ENCODE data around the gene CIAO2A.
"Not testable (repeated sequence)": the region's sequence is repeated elsewhere in the genome, so short reads cannot be mapped to it uniquely, and the experiment has no call there.

The CIAO2A gene

DNA sequence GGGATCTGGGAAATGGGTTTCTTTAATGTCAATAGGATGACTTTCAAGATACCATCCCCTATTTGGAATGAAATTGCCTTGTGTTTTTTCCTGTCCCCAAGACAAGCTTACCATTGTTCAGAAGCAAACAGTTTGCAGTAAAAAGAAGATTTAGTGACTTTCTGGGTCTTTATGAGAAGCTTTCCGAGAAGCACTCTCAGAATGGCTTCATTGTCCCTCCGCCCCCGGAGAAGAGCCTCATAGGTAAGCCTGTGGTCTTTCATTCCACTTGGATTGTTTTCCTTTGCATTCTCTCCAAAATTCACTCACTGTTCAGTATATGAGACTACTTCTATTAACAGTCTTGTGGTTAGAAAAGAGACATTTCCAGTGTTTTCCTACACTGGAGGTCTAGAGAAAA lies 32.3 kb upstream of the CIAO2A start:
- in situ Hi-C loops (cut with HindIII; ENCODE audit: low sequenced_read_pairs): no loop called here
- DNase-seq (ENCODE audit: low read depth): no peak
- TF ChIP-seq, protein P1, sequence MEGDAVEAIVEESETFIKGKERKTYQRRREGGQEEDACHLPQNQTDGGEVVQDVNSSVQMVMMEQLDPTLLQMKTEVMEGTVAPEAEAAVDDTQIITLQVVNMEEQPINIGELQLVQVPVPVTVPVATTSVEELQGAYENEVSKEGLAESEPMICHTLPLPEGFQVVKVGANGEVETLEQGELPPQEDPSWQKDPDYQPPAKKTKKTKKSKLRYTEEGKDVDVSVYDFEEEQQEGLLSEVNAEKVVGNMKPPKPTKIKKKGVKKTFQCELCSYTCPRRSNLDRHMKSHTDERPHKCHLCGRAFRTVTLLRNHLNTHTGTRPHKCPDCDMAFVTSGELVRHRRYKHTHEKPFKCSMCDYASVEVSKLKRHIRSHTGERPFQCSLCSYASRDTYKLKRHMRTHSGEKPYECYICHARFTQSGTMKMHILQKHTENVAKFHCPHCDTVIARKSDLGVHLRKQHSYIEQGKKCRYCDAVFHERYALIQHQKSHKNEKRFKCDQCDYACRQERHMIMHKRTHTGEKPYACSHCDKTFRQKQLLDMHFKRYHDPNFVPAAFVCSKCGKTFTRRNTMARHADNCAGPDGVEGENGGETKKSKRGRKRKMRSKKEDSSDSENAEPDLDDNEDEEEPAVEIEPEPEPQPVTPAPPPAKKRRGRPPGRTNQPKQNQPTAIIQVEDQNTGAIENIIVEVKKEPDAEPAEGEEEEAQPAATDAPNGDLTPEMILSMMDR (IDR thresholded peaks at IDR 0.05; ENCODE audit: low read depth, low read length, missing control alignments): no peak
- H3K4me3 ChIP-seq (ENCODE audit: low read depth, low read length): no peak overlapping the region

- TF ChIP-seq, protein P1 (IDR thresholded peaks at IDR 0.05; ENCODE audit: low read depth, low read length, missing control alignments): no peak
- H3K4me3 ChIP-seq (ENCODE audit: low read depth, low read length): no peak overlapping the region
- in situ Hi-C loops (cut with HindIII; ENCODE audit: low sequenced_read_pairs): no loop called here
- DNase-seq (ENCODE audit: low read depth): no peak
Observed at GRCh38 chr15:64122936-64123351, 29.3 kb upstream of the CIAO2A start.

DNA sequence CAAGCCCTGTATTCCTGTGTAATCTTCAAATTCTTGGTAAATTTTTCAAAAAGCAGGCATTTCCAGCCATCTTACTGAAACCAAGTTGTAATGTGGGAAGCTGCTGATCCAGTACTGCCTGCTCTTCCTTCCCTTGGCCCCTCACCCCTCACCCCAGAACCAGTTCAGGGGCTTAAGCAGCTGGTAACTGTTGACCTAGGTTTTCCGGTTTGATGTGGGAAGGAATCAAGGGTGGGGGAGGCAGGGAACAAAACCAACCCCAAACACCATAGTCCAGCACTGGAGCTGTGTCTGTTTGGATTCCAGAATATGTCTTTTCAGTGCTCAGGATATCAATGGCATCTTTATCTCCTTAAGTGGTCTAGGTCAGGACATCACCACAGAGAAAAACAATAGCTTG lies 28.8 kb upstream of the CIAO2A start:
- no peak overlapping the region for H3K4me3 ChIP-seq (ENCODE audit: low read depth, low read length)
- in situ Hi-C loops (cut with HindIII; ENCODE audit: low sequenced_read_pairs): no loop called here
- no peak for DNase-seq (ENCODE audit: low read depth)
- TF ChIP-seq, protein P1 (IDR thresholded peaks at IDR 0.05; ENCODE audit: low read depth, low read length, missing control alignments): no peak

DNA sequence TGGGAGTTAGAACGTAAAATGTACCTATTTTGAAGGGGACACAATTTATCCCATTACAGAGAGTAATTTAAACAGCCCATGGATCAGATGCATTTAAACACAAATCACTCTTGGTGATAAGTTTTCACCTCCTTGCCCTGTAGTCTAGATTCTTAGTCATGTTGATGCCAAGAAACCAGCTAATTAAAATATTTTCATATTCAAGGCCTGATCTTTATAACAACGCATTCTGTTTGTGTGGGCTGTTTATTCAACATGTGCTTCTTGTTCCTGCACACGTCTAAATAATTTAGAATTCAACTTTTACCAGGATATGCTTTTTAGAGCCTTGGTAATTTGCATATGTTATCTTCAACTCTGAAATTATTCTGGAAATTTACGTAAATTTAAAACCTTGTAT lies 28.0 kb upstream of the CIAO2A start:
- H3K4me3 ChIP-seq (ENCODE audit: low read depth, low read length): no peak overlapping the region
- TF ChIP-seq, protein P1 (IDR thresholded peaks at IDR 0.05; ENCODE audit: low read depth, low read length, missing control alignments): no peak
- no peak for DNase-seq (ENCODE audit: low read depth)
- in situ Hi-C loops (cut with HindIII; ENCODE audit: low sequenced_read_pairs): no loop called here

GRCh38 chr15:64120322-64120721 lies 26.7 kb upstream of the CIAO2A start:
- H3K4me3 ChIP-seq (ENCODE audit: low read depth, low read length); DNase-seq (ENCODE audit: low read depth); in situ Hi-C loops (cut with HindIII; ENCODE audit: low sequenced_read_pairs): not testable (repeated sequence)

GRCh38 chr15:64117759-64118487 lies 24.3 kb upstream of the CIAO2A start:
- TF ChIP-seq, protein P1 (IDR thresholded peaks at IDR 0.05; ENCODE audit: low read depth, low read length, missing control alignments): no peak

DNA sequence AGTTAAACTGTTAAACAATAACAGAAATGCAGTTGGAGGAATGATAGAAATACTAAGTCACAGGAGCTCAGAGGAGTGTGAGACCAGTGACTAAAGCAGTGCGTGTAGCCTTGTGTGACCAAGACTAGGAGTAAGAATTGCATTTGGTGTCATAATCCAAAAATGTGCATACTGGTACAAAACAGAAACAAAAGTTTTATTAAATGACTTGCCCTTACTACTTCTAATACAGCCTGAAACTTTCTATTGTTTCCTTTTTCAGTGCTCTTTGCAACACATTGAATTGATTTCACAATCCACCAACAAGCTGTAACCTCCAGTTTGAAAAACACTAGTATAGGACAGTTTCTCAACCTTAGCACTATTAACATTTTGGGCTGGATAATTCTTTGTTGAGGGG lies 19.3 kb upstream of the CIAO2A start:
- no peak for DNase-seq (ENCODE audit: low read depth)
- H3K4me3 ChIP-seq (ENCODE audit: low read depth, low read length): no peak overlapping the region
- TF ChIP-seq, protein P1 (IDR thresholded peaks at IDR 0.05; ENCODE audit: low read depth, low read length, missing control alignments): no peak
- in situ Hi-C loops (cut with HindIII; ENCODE audit: low sequenced_read_pairs): no loop called here

More at GRCh38 chr15:64117759-64118487, 24.3 kb upstream of the CIAO2A start:
- DNase-seq (ENCODE audit: low read depth): no peak
- H3K4me3 ChIP-seq (ENCODE audit: low read depth, low read length): no peak overlapping the region
- in situ Hi-C loops (cut with HindIII; ENCODE audit: low sequenced_read_pairs): no loop called here

All from astrocyte of the cerebellum (primary cell).